Trophoblast cell (in vitro differentiated cells and primary cell): ENCODE results near the gene DYNLT2B.
"Not testable (repeated sequence)": the region's sequence is repeated elsewhere in the genome, so short reads cannot be mapped to it uniquely, and the experiment has no call there.

ENCODE experiments used
- DNase-seq, 2 donors: peaks; one replicate each; pipeline ENCODE4 v3.0.0-alpha.2; 2016
- H2AFZ ChIP-seq: 2 replicates; pipeline ENCODE4 v1.6.1; 2013; ENCODE audit warnings: low read length, moderate library complexity, mild to moderate bottlenecking; ENCODE audit not compliant: insufficient read depth, poor library complexity
- H2AK5ac ChIP-seq: 2 replicates; pipeline ENCODE4 v1.6.1; 2013; ENCODE audit warnings: mild to moderate bottlenecking, low read length
- H2BK120ac ChIP-seq: 2 replicates; pipeline ENCODE4 v1.6.1; 2013; ENCODE audit warnings: low read length, mild to moderate bottlenecking, moderate library complexity; ENCODE audit not compliant: insufficient read depth, poor library complexity
- H2BK12ac ChIP-seq: 2 replicates; pipeline ENCODE4 v1.6.1; 2013; ENCODE audit warnings: mild to moderate bottlenecking, low read length, moderate library complexity
- H2BK5ac ChIP-seq: 2 replicates; pipeline ENCODE4 v1.6.1; 2013; ENCODE audit warnings: low read length, low read depth, moderate library complexity, mild to moderate bottlenecking; ENCODE audit not compliant: poor library complexity
- H3K14ac ChIP-seq: 2 replicates; pipeline ENCODE4 v1.6.1; 2013; ENCODE audit warnings: mild to moderate bottlenecking, low read length
- H3K18ac ChIP-seq: 2 replicates; pipeline ENCODE4 v1.6.1; 2013; ENCODE audit warnings: mild to moderate bottlenecking, low read length
- H3K23ac ChIP-seq: 2 replicates; pipeline ENCODE4 v1.6.1; 2013; ENCODE audit warnings: low read length
- H3K27ac ChIP-seq: 2 replicates; pipeline ENCODE4 v1.5.1; 2013; ENCODE audit warnings: low read depth, mild to moderate bottlenecking, inconsistent platforms, low read length, moderate library complexity
- H3K27me3 ChIP-seq: 2 replicates; pipeline ENCODE4 v1.6.1; 2013; ENCODE audit warnings: inconsistent platforms, mild to moderate bottlenecking, low read length, moderate library complexity; ENCODE audit not compliant: insufficient read depth
- H3K36me3 ChIP-seq, 2 experiments: 1 replicate in 1 of 2; 2 replicates in 1 of 2; pipeline ENCODE4 v1.6.1; 2013; ENCODE audit warnings: low read length in 2 of 2, mild to moderate bottlenecking in 2 of 2, moderate library complexity in 1 of 2; ENCODE audit not compliant: insufficient read depth in 2 of 2, control insufficient read depth in 1 of 2
- H3K4ac ChIP-seq: 2 replicates; pipeline ENCODE4 v1.6.1; 2013; ENCODE audit warnings: low read depth, mild to moderate bottlenecking, low read length, moderate library complexity
- H3K4me1 ChIP-seq, 2 experiments: 1 replicate in 1 of 2; 2 replicates in 1 of 2; pipeline ENCODE4 v1.6.1; 2013; ENCODE audit warnings: low read length in 2 of 2, mild to moderate bottlenecking in 2 of 2, moderate library complexity in 1 of 2; ENCODE audit not compliant: insufficient read depth in 2 of 2, control insufficient read depth in 1 of 2
- H3K4me2 ChIP-seq: 2 replicates; pipeline ENCODE4 v1.6.1; 2013; ENCODE audit warnings: inconsistent platforms, mild to moderate bottlenecking, low read length, moderate library complexity
- H3K4me3 ChIP-seq: 2 replicates; pipeline ENCODE4 v1.5.1; 2013; ENCODE audit warnings: mild to moderate bottlenecking, low read depth, low read length, inconsistent platforms
- H3K79me1 ChIP-seq: one replicate; pipeline ENCODE4 v1.6.1; 2013; ENCODE audit warnings: low read length
- H3K79me2 ChIP-seq: 2 replicates; pipeline ENCODE4 v1.6.1; 2013; ENCODE audit warnings: low read length, mild to moderate bottlenecking; ENCODE audit not compliant: control insufficient read depth, insufficient read depth, poor library complexity
- H3K9ac ChIP-seq: 2 replicates; pipeline ENCODE4 v1.6.1; 2013; ENCODE audit warnings: mild to moderate bottlenecking, low read length
- H3K9me3 ChIP-seq: 2 replicates; pipeline ENCODE4 v1.6.1; 2013; ENCODE audit warnings: low read depth, mild to moderate bottlenecking, control low read depth, inconsistent platforms, low read length; ENCODE audit not compliant: insufficient read depth
- H4K12ac ChIP-seq: 2 replicates; pipeline ENCODE4 v1.6.1; 2013; ENCODE audit warnings: low read depth, mild to moderate bottlenecking, low read length, moderate library complexity
- H4K8ac ChIP-seq: 2 replicates; pipeline ENCODE4 v1.6.1; 2013; ENCODE audit warnings: low read depth, mild to moderate bottlenecking, low read length, moderate library complexity
- H4K91ac ChIP-seq: one replicate; pipeline ENCODE4 v1.6.1; 2013; ENCODE audit warnings: low read depth, mild to moderate bottlenecking, low read length, moderate library complexity
- WGBS: extraction: QIAGEN DNeasy Blood & Tissue Kit; methylation state at CpG from one replicate; pipeline ENCODE4 v1.1.7; 2013; ENCODE audit warnings: missing lambda C conversion rate; ENCODE audit not compliant: insufficient read length, insufficient coverage; ENCODE audit errors: extremely low coverage; 5-methylcytosine and 5-hydroxymethylcytosine counted together

Gene DYNLT2B

GRCh38 chr3:196302551-196302950 lies 15.5 kb downstream of the DYNLT2B start:
- H3K27ac ChIP-seq, DNase-seq, H4K12ac ChIP-seq, H3K18ac ChIP-seq, H3K79me1 ChIP-seq, H3K4me1 ChIP-seq, H3K4me2 ChIP-seq, H3K4ac ChIP-seq, H3K9me3 ChIP-seq, H2BK12ac ChIP-seq, H3K14ac ChIP-seq, H2BK120ac ChIP-seq, H3K23ac ChIP-seq, H2AK5ac ChIP-seq, H3K27me3 ChIP-seq, H4K8ac ChIP-seq, H3K4me3 ChIP-seq, H2AFZ ChIP-seq, H2BK5ac ChIP-seq, H3K79me2 ChIP-seq, H3K9ac ChIP-seq, H4K91ac ChIP-seq: not testable (repeated sequence)
- WGBS = no CpG with 5 or more reads among the region's 10 CpGs
- H3K36me3 ChIP-seq = peaks cover 5 to 17% of the 10 kb centered on the region in 2 experiments

GRCh38 chr3:196298521-196298920 lies 19.5 kb downstream of the DYNLT2B start:
- Histone ChIP-seq H3K79me2 (no peaks in the 10 kb centered on the region), H3K4me2 (no peak overlapping the region), H2BK5ac (no peak overlapping the region), H3K36me3 (peaks cover 4 to 10% of the 10 kb centered on the region in 2 experiments), H3K23ac (no peak overlapping the region), H4K8ac (no peak overlapping the region), H3K27me3 (no peaks in the 10 kb centered on the region), H4K91ac (no peak overlapping the region), H3K27ac (no peak overlapping the region), H3K14ac (no peak overlapping the region), H2AFZ (no peak overlapping the region), H2BK12ac (no peak overlapping the region), H3K9me3 (no peaks in the 10 kb centered on the region), H3K79me1 (no peaks in the 10 kb centered on the region), H3K4me3 (no peak overlapping the region), H3K9ac (no peak overlapping the region), H3K18ac (no peak overlapping the region), H3K4me1 (no peaks in the 10 kb centered on the region), H3K4ac (no peak overlapping the region), H2BK120ac (no peak overlapping the region), H2AK5ac (no peak overlapping the region), H4K12ac (no peak overlapping the region)
- DNase-seq = no peak
- no CpG with 5 or more reads among the region's 2 CpGs for WGBS

- peaks cover 7% of the 10 kb centered on the region for H3K79me1 ChIP-seq
- no peak overlapping the region for H3K23ac ChIP-seq
- no peaks in the 10 kb centered on the region for H3K36me3 ChIP-seq
- no peak overlapping the region for H3K18ac ChIP-seq
- no peak overlapping the region for H4K91ac ChIP-seq
- H3K4ac ChIP-seq = no peak overlapping the region
- H3K27me3 ChIP-seq = no peaks in the 10 kb centered on the region
- H3K27ac ChIP-seq = no peak overlapping the region
- H3K9me3 ChIP-seq = no peaks in the 10 kb centered on the region
- H2AK5ac ChIP-seq = no peak overlapping the region
- H3K4me1 ChIP-seq = peaks cover 0 to 2% of the 10 kb centered on the region in 2 experiments
- H3K9ac ChIP-seq = no peak overlapping the region
- no peak overlapping the region for H2BK5ac ChIP-seq
- H3K4me2 ChIP-seq = no peak overlapping the region
- H3K79me2 ChIP-seq = peaks cover 6% of the 10 kb centered on the region
- no peak overlapping the region for H2AFZ ChIP-seq
- no peak overlapping the region for H4K12ac ChIP-seq
- no CpG with 5 or more reads among the region's 5 CpGs for WGBS
- no peak overlapping the region for H3K4me3 ChIP-seq
- no peak for DNase-seq
- H2BK120ac ChIP-seq = no peak overlapping the region
- no peak overlapping the region for H3K14ac ChIP-seq
- no peak overlapping the region for H2BK12ac ChIP-seq
- no peak overlapping the region for H4K8ac ChIP-seq
Measured at GRCh38 chr3:196292286-196292923, 25.6 kb downstream of the DYNLT2B start.

- Histone ChIP-seq H3K27ac (peak overlapping the region; percentile 92), H3K4me3 (peak overlapping the region; percentile 85), H3K4ac (peak overlapping the region; percentile 97), H3K27me3 (no peaks in the 10 kb centered on the region), H3K23ac (no peak overlapping the region), H3K4me1 (peaks cover 2 to 4% of the 10 kb centered on the region in 2 experiments), H4K12ac (peak overlapping the region; percentile 98), H3K36me3 (no peaks in the 10 kb centered on the region), H2BK5ac (peak overlapping the region; percentile 90), H2AFZ (peak overlapping the region; percentile 99), H2BK120ac (peak overlapping the region; percentile 94), H3K18ac (peak overlapping the region; percentile 98), H4K8ac (peak overlapping the region; percentile 99), H3K14ac (peak overlapping the region; percentile 100), H2AK5ac (peak overlapping the region; percentile 41), H3K4me2 (peak overlapping the region; percentile 96), H4K91ac (peak overlapping the region; percentile 97), H3K9ac (peak overlapping the region; percentile 87), H2BK12ac (no peak overlapping the region), H3K79me2 (peaks cover 10% of the 10 kb centered on the region), H3K9me3 (no peaks in the 10 kb centered on the region), H3K79me1 (peaks cover 12% of the 10 kb centered on the region)
- DNase-seq = peak; percentile 19 to 56
- no CpG with 5 or more reads among the region's 17 CpGs for WGBS
Measured at GRCh38 chr3:196288141-196288460, 29.9 kb downstream of the DYNLT2B start.
